ENCODE data around the gene EMSY.

EMSY gene

GRCh38 chr11:76601272-76601671, 156.5 kb downstream of the EMSY start:
- H3K4me3 ChIP-seq (ENCODE audit: low read depth, low read length): no peak overlapping the region
- no peak for TF ChIP-seq CTCF (IDR thresholded peaks at IDR 0.05; ENCODE audit: borderline replicate concordance, insufficient read depth, low read depth, low read length)

GRCh38 chr11:76601724-76602123, 156.9 kb downstream of the EMSY start:
- TF ChIP-seq CTCF (IDR thresholded peaks at IDR 0.05; ENCODE audit: borderline replicate concordance, insufficient read depth, low read depth, low read length): no peak
- no peak overlapping the region for H3K4me3 ChIP-seq (ENCODE audit: low read depth, low read length)

GRCh38 chr11:76602431-76602861, 157.6 kb downstream of the EMSY start:
- no peak overlapping the region for H3K4me3 ChIP-seq (ENCODE audit: low read depth, low read length)
- no peak for TF ChIP-seq CTCF (IDR thresholded peaks at IDR 0.05; ENCODE audit: borderline replicate concordance, insufficient read depth, low read depth, low read length)

Measured in GM12875 (cell line).